ENCODE measurements around the gene OR10H5.
"Not testable (repeated sequence)": the region's sequence is repeated elsewhere in the genome, so short reads cannot be mapped to it uniquely, and the experiment has no call there.

OR10H5 gene

DNA sequence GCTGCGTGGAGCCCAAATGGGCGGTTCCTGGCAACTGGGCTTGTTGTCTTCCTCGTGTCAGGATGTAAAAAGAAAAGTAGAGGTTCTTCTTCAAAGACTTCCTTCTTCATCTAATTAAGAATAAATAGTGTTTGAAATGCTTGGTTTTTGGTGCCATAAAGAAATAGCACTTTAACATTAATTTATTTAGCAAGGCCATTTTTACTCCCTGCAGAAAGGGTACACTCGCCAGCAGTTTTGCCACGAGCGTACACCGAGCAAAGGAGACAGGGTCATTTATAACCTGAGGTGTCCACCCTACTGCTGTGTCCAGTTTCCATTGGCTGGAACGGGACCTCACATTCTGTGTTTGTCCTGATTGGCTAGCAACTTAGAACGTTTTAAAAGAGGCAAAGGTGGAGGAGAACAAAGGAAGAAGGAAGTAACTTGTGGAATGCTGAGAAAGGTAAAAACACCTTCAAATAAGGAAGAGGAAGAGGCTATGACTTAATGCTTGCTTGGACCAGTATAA lies 49.8 kb downstream of the OR10H5 start:
- H3K9ac ChIP-seq (ENCODE audit: low read depth, low read length) = peak overlapping the region; percentile 98
- DNase-seq (no peak), ATAC-seq (ENCODE audit: insufficient read depth, low read depth) (no peak)
- no peaks in the 10 kb centered on the region; the same call in 1 of the 2 replicates for H3K36me3 ChIP-seq (ENCODE audit: insufficient read depth, low read length)
- peak overlapping the region; percentile 32 to 80; a peak in 3 of 4 replicates for H3K4me3 ChIP-seq (ENCODE audit: low read depth in 1 of 2, low read length in 2 of 2)
- H3K4me2 ChIP-seq (ENCODE audit: insufficient read depth, low read length) = peak overlapping the region; percentile 84
- H4K20me1 ChIP-seq (ENCODE audit: insufficient read depth, low read length) = no peaks in the 10 kb centered on the region
- no peaks in the 10 kb centered on the region for H3K27me3 ChIP-seq (ENCODE audit: insufficient read depth, low read length, poor library complexity)
- H3K27ac ChIP-seq (ENCODE audit: low read length) = peak overlapping the region; percentile 97
- no peaks in the 10 kb centered on the region for H3K9me3 ChIP-seq (ENCODE audit: insufficient read depth, low read length, severe bottlenecking)
- TF ChIP-seq, protein P1, sequence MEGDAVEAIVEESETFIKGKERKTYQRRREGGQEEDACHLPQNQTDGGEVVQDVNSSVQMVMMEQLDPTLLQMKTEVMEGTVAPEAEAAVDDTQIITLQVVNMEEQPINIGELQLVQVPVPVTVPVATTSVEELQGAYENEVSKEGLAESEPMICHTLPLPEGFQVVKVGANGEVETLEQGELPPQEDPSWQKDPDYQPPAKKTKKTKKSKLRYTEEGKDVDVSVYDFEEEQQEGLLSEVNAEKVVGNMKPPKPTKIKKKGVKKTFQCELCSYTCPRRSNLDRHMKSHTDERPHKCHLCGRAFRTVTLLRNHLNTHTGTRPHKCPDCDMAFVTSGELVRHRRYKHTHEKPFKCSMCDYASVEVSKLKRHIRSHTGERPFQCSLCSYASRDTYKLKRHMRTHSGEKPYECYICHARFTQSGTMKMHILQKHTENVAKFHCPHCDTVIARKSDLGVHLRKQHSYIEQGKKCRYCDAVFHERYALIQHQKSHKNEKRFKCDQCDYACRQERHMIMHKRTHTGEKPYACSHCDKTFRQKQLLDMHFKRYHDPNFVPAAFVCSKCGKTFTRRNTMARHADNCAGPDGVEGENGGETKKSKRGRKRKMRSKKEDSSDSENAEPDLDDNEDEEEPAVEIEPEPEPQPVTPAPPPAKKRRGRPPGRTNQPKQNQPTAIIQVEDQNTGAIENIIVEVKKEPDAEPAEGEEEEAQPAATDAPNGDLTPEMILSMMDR (IDR thresholded peaks at IDR 0.05; ENCODE audit: borderline replicate concordance, extremely low read depth, low read length, poor library complexity, severe bottlenecking) = no peak
- TF ChIP-seq EZH2 (IDR thresholded peaks at IDR 0.05; ENCODE audit: borderline replicate concordance, low read depth, low read length, severe bottlenecking) = no peak
- peak overlapping the region; percentile 81 for H2AFZ ChIP-seq (ENCODE audit: low read depth, low read length)
- no peaks in the 10 kb centered on the region for H3K79me2 ChIP-seq (ENCODE audit: insufficient read depth, low read length)
- peaks cover 22% of the 10 kb centered on the region for H3K4me1 ChIP-seq (ENCODE audit: insufficient read depth, low read length)

DNA sequence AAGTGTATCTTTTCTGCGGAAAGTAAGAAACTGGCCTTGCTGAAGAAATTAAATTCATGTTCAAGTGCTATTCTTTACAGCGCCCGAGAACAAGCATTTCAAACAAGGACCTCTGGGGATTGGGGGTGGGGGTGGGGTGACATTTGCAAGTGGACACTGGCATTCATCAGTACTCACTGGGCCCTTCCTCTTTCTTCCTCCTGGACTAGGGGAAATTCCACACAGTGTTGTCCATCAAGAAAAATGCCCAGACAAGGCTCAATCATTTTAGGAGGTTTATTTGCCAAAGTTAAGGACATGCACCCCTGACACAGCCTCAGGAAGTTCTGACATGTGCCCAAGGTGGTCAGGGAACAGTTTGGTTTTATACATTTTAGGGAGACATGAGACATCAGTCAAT lies 50.9 kb downstream of the OR10H5 start:
- no peaks in the 10 kb centered on the region for H3K9me3 ChIP-seq (ENCODE audit: insufficient read depth, low read length, severe bottlenecking)
- DNase-seq (no peak), ATAC-seq (ENCODE audit: insufficient read depth, low read depth) (no peak)
- no peaks in the 10 kb centered on the region for H3K27me3 ChIP-seq (ENCODE audit: insufficient read depth, low read length, poor library complexity)
- no peaks in the 10 kb centered on the region for H3K79me2 ChIP-seq (ENCODE audit: insufficient read depth, low read length)
- TF ChIP-seq, protein P1 (IDR thresholded peaks at IDR 0.05; ENCODE audit: borderline replicate concordance, extremely low read depth, low read length, poor library complexity, severe bottlenecking) = no peak
- no peak for TF ChIP-seq EZH2 (IDR thresholded peaks at IDR 0.05; ENCODE audit: borderline replicate concordance, low read depth, low read length, severe bottlenecking)
- 0 out of 2 replicates have a peak overlapping the region, but pooled peaks have one; percentile 25 for H2AFZ ChIP-seq (ENCODE audit: low read depth, low read length)
- H3K4me2 ChIP-seq (ENCODE audit: insufficient read depth, low read length) = peak overlapping the region; percentile 84; the same call in 1 of the 2 replicates
- peaks cover 27% of the 10 kb centered on the region for H3K4me1 ChIP-seq (ENCODE audit: insufficient read depth, low read length)
- H3K9ac ChIP-seq (ENCODE audit: low read depth, low read length) = no peak overlapping the region
- H3K36me3 ChIP-seq (ENCODE audit: insufficient read depth, low read length) = no peaks in the 10 kb centered on the region; the same call in 1 of the 2 replicates
- no peak overlapping the region for H3K4me3 ChIP-seq (ENCODE audit: low read depth in 1 of 2, low read length in 2 of 2)
- no peaks in the 10 kb centered on the region for H4K20me1 ChIP-seq (ENCODE audit: insufficient read depth, low read length)
- H3K27ac ChIP-seq (ENCODE audit: low read length) = no peak overlapping the region

DNA sequence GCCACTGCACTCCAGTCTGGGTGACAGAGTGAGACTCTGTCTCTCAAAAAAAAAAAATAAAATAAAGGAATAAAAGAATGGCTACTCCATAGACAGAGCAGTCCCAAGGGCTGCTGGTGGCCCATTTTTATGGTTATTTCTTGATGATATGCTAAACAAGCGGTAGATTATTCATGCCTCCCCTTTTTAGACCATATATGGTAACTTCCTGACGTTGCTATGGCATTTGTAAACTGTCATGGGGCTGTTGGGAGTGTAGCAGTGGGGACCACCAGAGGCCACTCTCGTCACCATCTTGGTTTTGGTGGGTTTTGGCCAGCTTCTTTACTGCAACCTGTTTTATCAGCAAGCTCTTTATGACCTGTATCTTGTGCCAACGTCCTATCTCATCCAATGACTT lies 52.4 kb downstream of the OR10H5 start:
- H3K4me1 ChIP-seq (ENCODE audit: insufficient read depth, low read length) = peaks cover 37% of the 10 kb centered on the region
- not testable (repeated sequence) for H3K36me3 ChIP-seq (ENCODE audit: insufficient read depth, low read length); DNase-seq; H4K20me1 ChIP-seq (ENCODE audit: insufficient read depth, low read length); H2AFZ ChIP-seq (ENCODE audit: low read depth, low read length); H3K4me2 ChIP-seq (ENCODE audit: insufficient read depth, low read length); H3K27ac ChIP-seq (ENCODE audit: low read length); H3K4me3 ChIP-seq (ENCODE audit: low read depth in 1 of 2, low read length in 2 of 2); H3K27me3 ChIP-seq (ENCODE audit: insufficient read depth, low read length, poor library complexity); ATAC-seq (ENCODE audit: insufficient read depth, low read depth); H3K9me3 ChIP-seq (ENCODE audit: insufficient read depth, low read length, severe bottlenecking); H3K79me2 ChIP-seq (ENCODE audit: insufficient read depth, low read length); H3K9ac ChIP-seq (ENCODE audit: low read depth, low read length)

DNA sequence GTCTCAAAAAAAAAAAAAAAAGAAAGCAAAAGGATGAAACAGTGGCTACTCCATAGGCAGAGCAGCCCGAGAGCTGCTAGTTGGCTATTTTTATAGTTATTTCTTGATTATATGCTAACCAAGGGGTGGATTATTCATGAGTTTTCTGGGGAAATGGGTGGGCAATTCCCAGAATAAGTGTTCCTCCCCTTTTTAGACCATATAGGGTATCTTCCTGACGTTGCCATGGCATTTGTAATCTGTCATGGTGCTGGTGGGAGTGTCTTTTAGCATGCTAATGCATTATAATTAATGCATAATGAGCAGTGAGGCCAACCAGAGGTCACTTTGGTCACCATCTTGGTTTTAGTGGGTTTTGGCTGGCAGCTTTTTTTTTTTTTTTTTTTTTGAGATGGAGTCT lies 53.4 kb downstream of the OR10H5 start:
- no peaks in the 10 kb centered on the region for H3K27me3 ChIP-seq (ENCODE audit: insufficient read depth, low read length, poor library complexity)
- H3K36me3 ChIP-seq (ENCODE audit: insufficient read depth, low read length) = no peaks in the 10 kb centered on the region; the same call in 1 of the 2 replicates
- ATAC-seq (ENCODE audit: insufficient read depth, low read depth) = no peak
- H3K4me2 ChIP-seq (ENCODE audit: insufficient read depth, low read length) = no peak overlapping the region
- H2AFZ ChIP-seq (ENCODE audit: low read depth, low read length) = no peak overlapping the region
- no peak for DNase-seq
- TF ChIP-seq, protein P1 (IDR thresholded peaks at IDR 0.05; ENCODE audit: borderline replicate concordance, extremely low read depth, low read length, poor library complexity, severe bottlenecking) = no peak
- H3K79me2 ChIP-seq (ENCODE audit: insufficient read depth, low read length) = no peaks in the 10 kb centered on the region
- H3K9ac ChIP-seq (ENCODE audit: low read depth, low read length) = no peak overlapping the region
- no peaks in the 10 kb centered on the region for H4K20me1 ChIP-seq (ENCODE audit: insufficient read depth, low read length)
- H3K27ac ChIP-seq (ENCODE audit: low read length) = no peak overlapping the region
- H3K4me3 ChIP-seq (ENCODE audit: low read depth in 1 of 2, low read length in 2 of 2) = no peak overlapping the region
- H3K4me1 ChIP-seq (ENCODE audit: insufficient read depth, low read length) = peaks cover 37% of the 10 kb centered on the region
- no peaks in the 10 kb centered on the region for H3K9me3 ChIP-seq (ENCODE audit: insufficient read depth, low read length, severe bottlenecking)

All from DND-41 (cell line).